ENCODE results near the gene OR2T27.

DNA sequence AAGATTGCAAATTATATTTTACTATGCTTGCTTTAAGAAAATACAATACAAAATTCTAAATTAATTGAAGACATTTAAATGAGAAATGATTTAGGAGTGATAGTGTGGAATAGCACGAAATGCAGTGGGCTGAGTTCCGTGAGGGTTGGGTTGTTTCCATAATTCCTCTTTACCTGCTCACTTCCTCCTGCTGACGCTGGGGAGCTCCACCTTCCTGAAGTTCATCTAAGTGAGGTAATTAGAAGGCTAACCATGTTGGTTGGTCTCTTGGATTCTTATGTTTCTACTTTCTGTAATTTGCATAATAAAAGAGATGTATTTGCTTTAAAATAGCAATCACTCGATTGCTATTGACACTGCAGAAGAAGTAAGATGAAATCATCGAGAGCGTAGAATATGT lies 42.6 kb upstream of the OR2T27 start:
- no peak for TF ChIP-seq POLR2A (IDR thresholded peaks at IDR 0.05)
- TF ChIP-seq, protein P1, sequence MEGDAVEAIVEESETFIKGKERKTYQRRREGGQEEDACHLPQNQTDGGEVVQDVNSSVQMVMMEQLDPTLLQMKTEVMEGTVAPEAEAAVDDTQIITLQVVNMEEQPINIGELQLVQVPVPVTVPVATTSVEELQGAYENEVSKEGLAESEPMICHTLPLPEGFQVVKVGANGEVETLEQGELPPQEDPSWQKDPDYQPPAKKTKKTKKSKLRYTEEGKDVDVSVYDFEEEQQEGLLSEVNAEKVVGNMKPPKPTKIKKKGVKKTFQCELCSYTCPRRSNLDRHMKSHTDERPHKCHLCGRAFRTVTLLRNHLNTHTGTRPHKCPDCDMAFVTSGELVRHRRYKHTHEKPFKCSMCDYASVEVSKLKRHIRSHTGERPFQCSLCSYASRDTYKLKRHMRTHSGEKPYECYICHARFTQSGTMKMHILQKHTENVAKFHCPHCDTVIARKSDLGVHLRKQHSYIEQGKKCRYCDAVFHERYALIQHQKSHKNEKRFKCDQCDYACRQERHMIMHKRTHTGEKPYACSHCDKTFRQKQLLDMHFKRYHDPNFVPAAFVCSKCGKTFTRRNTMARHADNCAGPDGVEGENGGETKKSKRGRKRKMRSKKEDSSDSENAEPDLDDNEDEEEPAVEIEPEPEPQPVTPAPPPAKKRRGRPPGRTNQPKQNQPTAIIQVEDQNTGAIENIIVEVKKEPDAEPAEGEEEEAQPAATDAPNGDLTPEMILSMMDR (IDR thresholded peaks at IDR 0.05), result no peak
